Skeletal muscle tissue (tissue), 4 donors: ENCODE data around the gene RRP15. TPM values are rescaled to one million over a fixed set of nuclear protein-coding genes. Genes with fewer than 3 reads are reported as not detected.

Experiments
- H3K27ac ChIP-seq: one replicate; pipeline ENCODE4 v1.7.0; 2013; ENCODE audit warnings: mild to moderate bottlenecking, low read depth, low read length, inconsistent platforms
- H3K27me3 ChIP-seq, 3 donors: one replicate each; pipeline ENCODE4 v1.7.0; 2013; ENCODE audit warnings: low read length in 3 of 3; ENCODE audit not compliant: control insufficient read depth in 3 of 3, insufficient read depth in 3 of 3
- H3K36me3 ChIP-seq, 3 donors: one replicate each; pipeline ENCODE4 v1.7.0; 2013; ENCODE audit warnings: low read length in 3 of 3; ENCODE audit not compliant: control insufficient read depth in 3 of 3, insufficient read depth in 3 of 3
- H3K4me1 ChIP-seq, 3 donors: one replicate each; pipeline ENCODE4 v1.7.0; 2013; ENCODE audit warnings: low read length in 3 of 3, mild to moderate bottlenecking in 3 of 3; ENCODE audit not compliant: control insufficient read depth in 3 of 3, insufficient read depth in 3 of 3
- H3K4me3 ChIP-seq, 3 donors: one replicate each; pipeline ENCODE4 v1.7.0; 2013; ENCODE audit warnings: low read length in 3 of 3
- H3K9ac ChIP-seq, 3 donors: one replicate each; pipeline ENCODE4 v1.7.0; 2013; ENCODE audit warnings: low read length in 3 of 3, mild to moderate bottlenecking in 3 of 3, moderate library complexity in 2 of 3, low read depth in 1 of 3
- H3K9me3 ChIP-seq, 3 donors: one replicate each; pipeline ENCODE4 v1.7.0; 2013; ENCODE audit warnings: low read length in 3 of 3; ENCODE audit not compliant: control insufficient read depth in 3 of 3
- total RNA-seq: library from RNA; depleted of rRNA; stranded (reverse); fragments of >200 nt; gene quantifications from one replicate; pipeline ENCODE4 v1.2.3, GENCODE V29; 2014
- donor health status: Osteomylitis.

RRP15 gene
- total RNA-seq, 1 donor from 2014 or later = 8.9 TPM

- Histone ChIP-seq H3K27ac (no peak overlapping the region), H3K27me3 (no peaks in the 10 kb centered on the region), H3K9ac (no peak overlapping the region), H3K4me1 (no peaks in the 10 kb centered on the region), H3K36me3 (peaks cover 0 to 3% (median 0%) of the 10 kb centered on the region in 3 donors), H3K9me3 (no peaks in the 10 kb centered on the region), H3K4me3 (no peak overlapping the region)
Measured at GRCh38 chr1:218328769-218329168, 43.7 kb downstream of the RRP15 start.

GRCh38 chr1:218330043-218330623 is 45.0 kb downstream of the RRP15 start:
- H3K9ac ChIP-seq = no peak overlapping the region

GRCh38 chr1:218332416-218332815 is 47.3 kb downstream of the RRP15 start:
- Histone ChIP-seq H3K27me3 (no peaks in the 10 kb centered on the region), H3K27ac (no peak overlapping the region), H3K36me3 (no peaks in the 10 kb centered on the region), H3K9me3 (no peaks in the 10 kb centered on the region), H3K4me1 (no peaks in the 10 kb centered on the region), H3K9ac (no peak overlapping the region), H3K4me3 (no peak overlapping the region)

More at GRCh38 chr1:218330043-218330623, 45.0 kb downstream of the RRP15 start:
- Histone ChIP-seq H3K27ac (no peak overlapping the region), H3K4me3 (no peak overlapping the region), H3K9me3 (no peaks in the 10 kb centered on the region), H3K36me3 (no peaks in the 10 kb centered on the region), H3K4me1 (no peaks in the 10 kb centered on the region), H3K27me3 (no peaks in the 10 kb centered on the region)

- Histone ChIP-seq H3K27ac (no peak overlapping the region), H3K4me1 (no peaks in the 10 kb centered on the region), H3K36me3 (no peaks in the 10 kb centered on the region), H3K4me3 (no peak overlapping the region), H3K9ac (no peak overlapping the region), H3K9me3 (no peaks in the 10 kb centered on the region), H3K27me3 (no peaks in the 10 kb centered on the region)
Measured at GRCh38 chr1:218336328-218336727, 51.2 kb downstream of the RRP15 start.

- Histone ChIP-seq H3K9ac (no peak overlapping the region), H3K9me3 (no peaks in the 10 kb centered on the region), H3K36me3 (no peaks in the 10 kb centered on the region), H3K4me3 (no peak overlapping the region), H3K27ac (no peak overlapping the region), H3K27me3 (no peaks in the 10 kb centered on the region), H3K4me1 (no peaks in the 10 kb centered on the region)
Measured at GRCh38 chr1:218339267-218339831, 54.3 kb downstream of the RRP15 start.

GRCh38 chr1:218341325-218341724 is 56.2 kb downstream of the RRP15 start:
- H3K4me1 ChIP-seq = peaks cover 5 to 10% (median 10%) of the 10 kb centered on the region in 3 donors
- no peaks in the 10 kb centered on the region for H3K27me3 ChIP-seq
- no peak overlapping the region for H3K9ac ChIP-seq
- H3K4me3 ChIP-seq = no peak overlapping the region
- no peak overlapping the region for H3K27ac ChIP-seq
- H3K36me3 ChIP-seq = no peaks in the 10 kb centered on the region
- no peaks in the 10 kb centered on the region for H3K9me3 ChIP-seq

- H3K27me3 ChIP-seq = no peaks in the 10 kb centered on the region
Measured at GRCh38 chr1:218342091-218342490, 57.0 kb downstream of the RRP15 start.

GRCh38 chr1:218344814-218345672 is 60.0 kb downstream of the RRP15 start, which contains the start of gene TGFB2:
Gene TGFB2 (plus strand): TSS chr1:218345336. CDS start chr1:218346702, 1,366 bp downstream.
- Histone ChIP-seq H3K36me3 (no peaks in the 10 kb centered on the region), H3K27ac (peak within 1 kb of the TSS; percentile 95), H3K4me3 (peak within 1 kb of the TSS; percentile 83 to 95 (median 90)), H3K27me3 (no peaks in the 10 kb centered on the region), H3K9ac (peak within 1 kb of the TSS; percentile 88 to 99 (median 92)), H3K9me3 (no peaks in the 10 kb centered on the region), H3K4me1 (peaks cover 5 to 16% (median 13%) of the 10 kb centered on the region in 3 donors)

More at GRCh38 chr1:218342091-218342490, 57.0 kb downstream of the RRP15 start:
- Histone ChIP-seq H3K4me1 (peaks cover 5 to 10% (median 10%) of the 10 kb centered on the region in 3 donors), H3K4me3 (no peak overlapping the region), H3K9ac (no peak overlapping the region), H3K36me3 (no peaks in the 10 kb centered on the region), H3K27ac (no peak overlapping the region), H3K9me3 (no peaks in the 10 kb centered on the region)

- H3K27ac ChIP-seq = peak overlapping the region; percentile 95
- peaks cover 5 to 19% (median 19%) of the 10 kb centered on the region in 3 donors for H3K4me1 ChIP-seq
- peak overlapping the region; percentile 83 to 95 (median 90) for H3K4me3 ChIP-seq
- peak overlapping the region; percentile 88 to 99 (median 92) for H3K9ac ChIP-seq
- no peaks in the 10 kb centered on the region for H3K36me3 ChIP-seq
- no peaks in the 10 kb centered on the region for H3K9me3 ChIP-seq
- H3K27me3 ChIP-seq = no peaks in the 10 kb centered on the region
Measured at GRCh38 chr1:218345673-218346390, 60.7 kb downstream of the RRP15 start.
